Brain pericyte (primary cell): ENCODE measurements around the gene PLXDC1.

ENCODE experiments used
- DNase-seq: peaks from one replicate; pipeline ENCODE4 v3.0.0-alpha.2; 2012; ENCODE audit warnings: low read depth, low spot score

Gene PLXDC1

DNA sequence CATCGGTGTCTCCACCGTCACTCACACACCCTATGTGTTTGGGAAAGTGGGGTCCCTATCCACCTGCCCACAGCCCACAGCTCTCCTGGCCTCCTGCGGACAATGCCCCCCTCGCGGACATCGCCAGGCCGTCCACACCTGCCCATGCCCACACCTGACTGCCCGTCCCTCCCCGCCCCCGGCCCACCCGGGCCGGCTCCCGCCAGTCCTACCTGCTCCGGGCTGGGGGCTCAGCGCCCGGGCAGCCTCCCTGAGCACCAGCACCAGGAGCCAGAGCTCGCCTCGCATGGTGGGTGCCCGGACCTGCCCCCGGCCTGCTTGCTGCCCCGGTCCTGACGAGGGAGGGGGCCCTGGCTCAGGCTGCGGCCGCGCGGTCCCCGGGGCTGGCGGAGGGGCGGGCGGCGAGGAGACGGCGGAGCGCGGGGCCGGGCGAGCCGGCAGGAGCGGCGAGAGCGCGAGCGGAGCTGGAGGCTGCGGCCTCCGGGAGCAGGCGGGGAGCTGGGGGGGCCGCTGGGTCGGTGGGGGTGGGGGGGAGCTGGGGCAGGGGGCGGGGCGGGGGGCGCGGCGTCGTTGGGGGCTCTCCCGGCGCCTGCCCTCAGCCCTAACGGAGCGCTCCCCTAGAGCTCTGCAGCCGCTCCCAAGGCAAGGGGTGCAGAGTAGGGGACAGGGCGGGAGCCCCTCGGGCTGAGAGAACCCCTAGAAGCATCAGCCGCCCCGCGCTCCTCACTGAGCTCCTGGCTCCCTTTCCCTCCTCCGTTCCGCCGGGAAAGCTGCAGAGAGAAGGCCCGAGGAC lies at the start of gene PLXDC1:
PLXDC1 (minus strand) TSS at position 488 of the 793 bp plus-strand sequence; CDS start at position 288, 200 bp downstream.
- DNase-seq, result no peak

- DNase-seq, result no peak
Observed at GRCh38 chr17:39200957-39201510, 49.6 kb upstream of the PLXDC1 start.

DNA sequence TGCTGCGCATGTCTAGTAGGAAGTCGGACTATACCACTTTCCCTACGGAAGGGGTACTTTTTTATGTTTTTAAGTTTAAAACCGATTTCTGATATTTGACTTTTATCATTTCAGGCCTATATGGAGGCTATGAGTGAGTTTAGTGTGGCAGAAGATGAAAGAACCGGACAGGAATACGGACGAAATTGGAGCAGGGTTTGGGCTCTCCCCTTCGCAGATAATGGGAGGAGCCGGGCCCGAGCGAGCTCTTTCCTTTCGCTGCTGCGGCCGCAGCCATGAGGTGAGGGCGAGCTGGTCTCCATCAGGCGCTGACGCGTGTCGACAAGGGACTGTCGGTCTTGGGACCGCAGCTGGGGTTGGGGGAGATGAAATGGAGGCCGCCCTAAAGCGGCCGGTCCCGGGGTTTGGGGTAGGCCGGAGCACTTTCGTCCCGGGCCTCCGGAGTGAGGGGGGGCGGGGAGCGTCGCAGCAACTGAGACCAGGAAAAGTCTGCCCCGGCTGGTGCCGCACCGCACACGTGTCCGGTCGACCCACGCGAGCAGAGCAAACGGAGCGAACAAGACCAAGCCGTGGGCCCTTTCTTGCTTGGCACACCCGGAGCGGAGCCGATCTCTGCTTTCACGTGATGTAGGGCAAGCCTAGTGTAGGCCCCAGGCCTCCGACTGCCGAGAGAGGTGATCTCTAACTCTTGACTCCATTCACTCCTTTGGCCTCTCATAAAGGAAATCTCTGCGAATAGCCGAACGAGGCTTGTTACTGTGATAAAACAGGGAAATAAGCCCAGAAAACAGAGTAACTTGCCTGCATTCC lies 48.8 kb upstream of the PLXDC1 start, which contains the start of gene RPL19:
RPL19 (plus strand) TSS at position 214 of the 810 bp plus-strand sequence; CDS start at position 276, 62 bp downstream.
- peak; percentile 80 for DNase-seq

GRCh38 chr17:39199820-39200069 lies 48.3 kb upstream of the PLXDC1 start:
- no peak for DNase-seq

GRCh38 chr17:39198186-39198566 lies 46.7 kb upstream of the PLXDC1 start:
- no peak for DNase-seq

DNA sequence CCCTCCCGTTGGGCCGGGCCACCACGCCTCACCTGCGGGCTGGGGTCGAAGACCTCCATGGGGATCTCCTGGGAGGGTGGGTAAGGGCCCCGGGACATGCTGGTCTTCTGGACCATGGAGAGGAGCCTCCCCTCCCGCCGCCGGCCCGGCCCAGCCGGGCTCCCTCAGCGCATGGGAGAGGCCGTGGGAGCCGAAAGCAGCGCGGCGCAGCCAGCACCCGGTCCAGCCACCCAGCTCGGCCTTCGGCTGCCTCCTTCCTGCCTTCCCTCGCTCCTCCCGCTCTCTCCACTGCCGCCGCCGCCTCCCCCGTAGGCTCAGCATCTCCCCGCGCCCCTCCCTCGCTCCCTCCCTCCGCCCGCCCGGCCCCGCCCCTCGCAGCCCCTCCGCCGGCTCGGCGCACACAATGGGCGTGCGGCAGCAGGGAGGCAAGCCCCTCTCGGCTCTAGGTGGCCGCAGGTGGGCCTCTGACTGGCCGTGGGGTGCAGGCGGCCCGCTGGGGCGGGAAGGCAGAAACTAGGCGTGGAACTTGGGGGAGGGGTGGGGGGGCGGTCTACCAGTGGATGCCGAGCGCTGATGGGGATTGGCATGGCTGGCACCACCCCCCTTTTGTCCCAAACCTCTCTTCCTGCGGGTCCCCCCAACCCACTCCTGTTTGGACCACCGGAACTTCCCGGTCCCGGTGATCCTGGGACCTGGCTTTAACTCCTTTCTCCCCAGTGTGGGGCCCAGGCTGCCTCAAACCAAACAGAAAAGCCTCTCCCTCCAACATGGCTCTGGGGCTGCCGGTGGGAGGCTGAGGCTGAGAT lies 46.1 kb upstream of the PLXDC1 start, which contains the start of gene CACNB1:
CACNB1 (minus strand) TSS at position 290 of the 806 bp plus-strand sequence; CDS start at position 116, 174 bp downstream.
- DNase-seq, result no peak

- DNase-seq, result no peak
Observed at GRCh38 chr17:39196808-39197291, 45.4 kb upstream of the PLXDC1 start.

DNA sequence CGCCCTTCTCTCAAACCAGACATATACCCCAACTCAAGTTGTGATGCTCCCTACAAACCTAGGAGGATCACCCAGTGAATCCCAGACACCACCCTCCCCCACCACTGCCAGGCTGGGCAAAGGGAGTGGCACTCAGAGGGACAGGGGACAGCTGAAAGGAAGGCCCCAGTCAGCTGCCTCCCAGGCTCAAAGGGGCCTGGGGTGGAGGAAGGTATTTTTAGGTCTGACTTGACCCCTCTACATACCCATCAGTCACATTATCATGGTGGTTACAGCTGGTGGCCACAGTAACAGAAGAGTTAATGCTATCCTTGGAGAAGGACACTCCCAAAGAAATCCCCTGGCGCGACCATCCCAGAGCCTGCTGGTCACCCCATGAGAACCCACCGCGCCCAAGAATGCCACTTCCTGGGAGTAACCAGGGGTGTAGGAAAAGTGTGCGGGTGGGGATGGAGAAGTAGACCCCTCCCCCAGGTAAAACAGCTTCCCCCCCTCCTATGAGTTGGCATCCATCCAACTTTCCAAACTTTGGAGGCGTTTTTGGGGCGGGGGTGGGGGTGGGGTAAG lies 44.9 kb upstream of the PLXDC1 start:
- no peak for DNase-seq

DNA sequence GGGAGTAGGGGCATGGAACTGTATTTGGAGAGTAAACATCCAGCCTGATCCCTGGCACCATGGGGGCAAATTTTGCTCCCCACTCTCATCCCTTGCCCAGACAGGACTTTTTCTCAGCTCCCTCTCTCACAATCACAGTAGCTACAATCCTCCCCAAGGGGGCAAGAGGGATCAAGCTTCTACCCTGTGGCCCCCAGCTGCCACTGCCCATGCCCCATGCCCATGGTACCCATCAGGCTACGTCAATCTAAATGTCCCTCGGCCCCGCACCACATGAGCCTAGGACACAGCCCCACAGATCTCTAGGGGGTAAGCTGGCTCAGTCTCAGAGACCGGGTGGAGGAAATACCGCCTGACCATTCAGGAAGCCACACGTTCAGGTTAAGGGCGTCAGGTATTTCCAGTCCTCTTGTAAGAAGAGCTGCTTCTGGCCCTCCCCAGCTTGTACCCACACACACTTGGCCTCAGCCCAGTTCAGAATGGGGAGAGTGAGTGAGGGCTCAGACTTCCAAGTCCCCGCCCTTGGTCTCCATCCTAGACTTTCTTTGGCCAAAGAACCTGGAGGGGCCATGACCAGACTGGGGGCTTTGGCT lies 44.2 kb upstream of the PLXDC1 start:
- no peak for DNase-seq

- DNase-seq, result no peak
Observed at GRCh38 chr17:39194985-39195524, 43.6 kb upstream of the PLXDC1 start.

DNA sequence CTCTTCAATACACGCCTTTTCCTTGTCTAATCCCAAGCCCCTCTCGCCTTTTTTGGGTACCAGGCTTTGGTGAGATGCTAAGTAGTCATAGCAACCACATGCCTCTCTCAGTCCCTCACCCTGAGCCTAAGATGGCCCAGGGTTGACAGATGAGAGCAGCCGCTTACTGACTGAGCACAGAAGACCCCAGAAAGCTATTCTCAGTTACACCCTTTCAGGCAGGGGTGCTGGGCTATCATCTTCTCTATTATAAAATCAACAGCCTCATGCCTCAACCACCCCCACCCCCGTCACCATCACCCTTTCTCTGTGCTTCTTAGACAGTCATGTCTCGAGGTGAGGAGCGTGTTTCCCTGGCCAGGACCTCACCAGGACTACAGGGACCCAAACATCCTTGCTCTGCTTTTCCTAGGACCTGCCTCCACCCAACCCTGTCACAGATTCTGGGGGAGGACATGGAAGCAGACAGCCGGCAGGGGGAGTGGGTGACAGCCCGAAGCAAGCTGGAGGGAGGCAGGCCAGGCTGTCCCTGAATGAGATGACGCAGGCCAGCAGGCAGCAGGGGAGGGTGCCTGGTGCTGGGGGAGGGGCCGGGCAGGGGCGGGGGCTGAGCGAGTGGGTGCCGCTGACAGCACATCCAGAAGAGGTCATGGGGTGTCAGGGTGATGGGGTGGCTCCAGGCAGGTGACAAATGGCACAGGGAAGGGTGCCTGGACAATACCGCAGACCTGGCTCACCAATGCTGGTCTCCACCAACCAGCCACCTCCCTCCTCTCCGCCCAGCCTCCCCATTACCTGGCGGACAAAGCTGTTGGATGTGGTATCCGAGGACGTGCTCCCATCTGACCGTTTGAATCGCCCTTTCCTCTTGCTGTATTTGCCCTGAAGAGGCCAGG lies 42.9 kb upstream of the PLXDC1 start:
- DNase-seq, result no peak

- DNase-seq, result no peak
Observed at GRCh38 chr17:39193346-39193745, 41.9 kb upstream of the PLXDC1 start.

- no peak for DNase-seq
Observed at GRCh38 chr17:39192901-39193300, 41.5 kb upstream of the PLXDC1 start.

DNA sequence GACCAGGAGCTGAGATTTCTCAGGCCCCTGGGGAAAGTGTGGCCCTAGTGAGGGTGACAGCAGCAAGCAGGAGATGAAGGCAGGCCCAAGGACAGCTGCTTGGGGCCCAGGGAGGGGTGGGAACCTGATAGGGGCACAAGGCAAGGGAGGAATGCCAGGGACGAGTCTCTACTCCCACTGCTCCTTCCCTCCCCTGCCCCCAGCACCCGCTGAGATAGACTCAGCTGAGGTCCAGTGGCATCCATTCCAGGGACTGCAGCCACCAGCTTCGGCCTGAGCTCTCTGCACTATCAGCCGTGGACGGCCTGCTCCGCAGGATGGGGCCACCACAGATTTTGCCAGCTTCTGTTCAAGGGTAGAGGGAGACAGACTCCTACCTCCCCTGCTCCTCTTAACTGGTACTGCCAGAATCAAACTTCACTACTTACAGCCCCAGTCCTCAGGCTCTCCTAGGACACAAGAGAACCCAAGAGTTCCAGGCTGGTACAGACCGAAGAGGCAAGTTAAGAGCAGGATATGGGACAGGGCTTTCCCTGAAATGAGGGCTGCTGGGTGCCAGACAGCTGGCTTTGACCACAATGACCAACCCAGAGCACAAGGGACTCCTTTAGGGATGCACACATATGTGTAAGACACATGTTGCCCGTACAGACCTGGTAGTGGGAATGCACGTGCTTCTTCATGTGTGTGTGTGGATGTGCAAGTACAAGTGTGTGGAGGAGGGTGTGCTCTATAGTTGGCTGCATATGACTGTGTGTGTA lies 40.5 kb upstream of the PLXDC1 start:
- no peak for DNase-seq

DNA sequence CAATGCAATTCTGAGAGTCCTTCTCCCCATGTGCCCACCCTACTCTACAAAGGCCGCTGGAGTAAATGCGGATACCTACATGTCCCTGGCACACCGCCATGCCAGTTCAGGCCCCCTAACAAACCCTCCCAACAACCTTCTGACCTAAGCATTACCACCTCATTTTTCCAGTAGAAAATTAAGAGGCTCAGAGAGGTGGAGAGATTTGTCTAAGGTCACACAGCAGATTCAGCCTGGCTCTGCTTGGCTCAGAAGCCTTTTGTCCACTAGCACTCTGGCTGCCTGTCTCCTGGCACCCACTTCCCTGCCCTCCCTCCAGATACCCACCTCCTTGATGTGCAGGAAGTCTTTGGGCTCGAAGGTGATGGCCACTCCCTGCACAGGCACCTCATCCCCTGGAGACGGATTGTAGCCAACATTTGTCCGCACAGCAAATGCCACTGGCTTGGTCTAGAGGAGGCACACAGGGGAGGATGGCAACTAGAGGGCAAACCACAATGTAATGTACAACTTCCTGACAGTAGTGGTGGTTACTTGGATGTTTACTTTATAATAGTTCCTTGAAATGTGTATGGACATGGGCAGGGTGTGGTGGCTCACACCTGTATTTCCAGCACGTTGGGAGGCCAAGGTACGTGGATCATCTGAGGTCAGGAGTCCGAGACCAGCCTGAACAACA lies 35.9 kb upstream of the PLXDC1 start:
- no peak for DNase-seq

DNA sequence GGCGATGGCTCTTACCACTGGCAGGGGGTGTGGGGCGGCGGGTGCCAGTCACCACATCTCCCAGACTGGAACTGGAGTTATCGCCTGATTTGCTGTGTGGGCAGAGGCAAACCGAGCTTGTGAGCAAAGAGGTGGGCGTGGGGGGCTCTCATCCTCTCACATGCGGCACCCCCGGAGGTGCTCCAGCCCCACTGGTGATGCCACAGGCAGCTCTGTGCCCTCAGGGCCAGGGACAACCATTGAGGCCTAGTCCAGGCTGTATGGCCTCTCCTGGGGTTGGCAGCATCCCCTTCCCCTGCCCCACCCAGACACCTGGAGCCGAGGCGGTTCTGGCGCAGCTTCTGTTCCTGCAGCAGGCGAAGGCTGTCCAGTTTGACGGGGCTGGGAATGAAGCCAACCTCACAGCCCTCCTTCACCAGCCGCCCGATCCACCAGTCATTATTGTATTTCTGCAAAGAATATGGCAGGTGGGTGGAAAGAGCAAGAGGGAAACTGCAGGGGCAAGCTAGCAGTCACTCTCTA lies 35.1 kb upstream of the PLXDC1 start:
- no peak for DNase-seq

DNA sequence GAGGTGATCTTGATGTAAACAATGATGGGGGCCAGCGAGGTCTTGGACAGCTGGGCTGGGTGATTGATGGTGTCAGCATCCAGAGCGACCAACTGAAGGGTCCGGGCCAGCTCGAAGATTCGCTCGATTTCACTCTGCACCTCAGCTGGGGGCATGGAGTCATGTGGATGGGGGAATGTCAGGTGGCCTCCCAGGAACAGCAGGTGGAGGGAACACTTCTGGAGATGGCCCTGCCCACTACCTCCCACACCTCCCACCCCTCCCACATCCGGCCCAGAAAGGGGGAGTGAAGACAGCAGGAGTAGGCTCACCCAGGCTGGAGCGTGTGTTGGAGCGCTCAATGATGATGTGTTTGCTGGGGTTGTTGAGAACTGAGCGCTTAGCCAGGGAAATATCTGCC lies 32.3 kb upstream of the PLXDC1 start:
- DNase-seq, result no peak

- DNase-seq, result no peak
Observed at GRCh38 chr17:39183045-39183444, 31.6 kb upstream of the PLXDC1 start.
